ENCODE results near the gene ALPI. TPM values are rescaled to one million over a fixed set of nuclear protein-coding genes. Genes with fewer than 3 reads are reported as not detected.
"Not testable (repeated sequence)": the region's sequence is repeated elsewhere in the genome, so short reads cannot be mapped to it uniquely, and the experiment has no call there.

ALPI gene
- total RNA-seq, 2 experiments from 2014 or later = not detected

DNA sequence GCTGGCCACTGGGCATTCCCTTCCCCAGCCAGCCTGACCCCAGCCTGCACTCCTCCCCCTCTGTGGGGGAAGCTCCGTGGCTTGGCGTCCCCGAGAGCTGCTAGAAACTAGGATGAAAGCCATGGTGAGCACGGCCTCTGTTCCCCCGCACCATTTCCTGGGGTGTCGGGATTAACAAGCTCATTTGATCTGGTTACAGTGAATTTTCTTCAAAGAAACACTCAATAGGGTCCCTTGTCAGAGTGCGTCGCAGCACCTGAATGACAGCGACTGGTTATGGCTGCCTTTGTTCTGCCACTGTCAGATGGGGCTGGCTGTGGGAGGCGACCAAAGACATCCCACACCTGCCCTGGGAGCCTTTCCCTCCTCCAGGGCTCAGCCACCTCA lies 7.7 kb upstream of the ALPI start:
- no peak overlapping the region for H3K4me3 Mint-ChIP-seq
- CTCF ChIA-PET = interaction anchor here (0.6 kb wide), 1 partner anchor 126 kb away, joined by 3 read pairs; no protein-coding TSS in a partner anchor
- peaks cover 3% of the 10 kb centered on the region for H3K4me1 Mint-ChIP-seq
- H3K27ac Mint-ChIP-seq = no peak overlapping the region
- POLR2A ChIA-PET = no interaction called here
- DNase-seq = no peak
- H3K9me3 Mint-ChIP-seq = no peaks in the 10 kb centered on the region
- no peaks in the 10 kb centered on the region for H3K27me3 Mint-ChIP-seq
- H3K36me3 Mint-ChIP-seq (ENCODE audit: low read depth) = no peaks in the 10 kb centered on the region

DNA sequence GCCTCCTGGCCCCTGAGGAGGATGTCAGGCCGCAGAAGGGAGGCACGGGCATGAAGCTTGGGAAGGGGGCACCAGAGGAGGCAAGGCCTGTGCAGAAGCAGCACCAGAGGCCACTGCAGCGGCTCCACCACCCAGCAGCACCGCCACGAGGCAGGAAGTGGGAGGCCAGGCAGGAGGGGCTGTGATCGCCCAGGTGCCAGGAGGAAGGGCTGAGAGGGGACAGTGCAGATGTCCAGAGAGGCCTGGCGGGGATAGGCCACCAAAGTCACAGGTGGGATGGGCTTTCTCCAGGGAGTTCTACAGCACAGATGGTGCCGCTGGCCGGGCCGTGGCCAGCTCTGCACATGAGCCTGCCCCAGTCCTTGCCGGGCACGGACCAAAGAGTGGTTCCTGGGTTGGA lies 6.0 kb upstream of the ALPI start:
- H3K27ac Mint-ChIP-seq = no peak overlapping the region
- CTCF ChIA-PET = no interaction called here
- no peaks in the 10 kb centered on the region for H3K27me3 Mint-ChIP-seq
- POLR2A ChIA-PET = no interaction called here
- no peak for DNase-seq
- peaks cover 3% of the 10 kb centered on the region for H3K4me1 Mint-ChIP-seq
- H3K4me3 Mint-ChIP-seq = no peak overlapping the region
- no peaks in the 10 kb centered on the region for H3K9me3 Mint-ChIP-seq
- no peaks in the 10 kb centered on the region for H3K36me3 Mint-ChIP-seq (ENCODE audit: low read depth)

DNA sequence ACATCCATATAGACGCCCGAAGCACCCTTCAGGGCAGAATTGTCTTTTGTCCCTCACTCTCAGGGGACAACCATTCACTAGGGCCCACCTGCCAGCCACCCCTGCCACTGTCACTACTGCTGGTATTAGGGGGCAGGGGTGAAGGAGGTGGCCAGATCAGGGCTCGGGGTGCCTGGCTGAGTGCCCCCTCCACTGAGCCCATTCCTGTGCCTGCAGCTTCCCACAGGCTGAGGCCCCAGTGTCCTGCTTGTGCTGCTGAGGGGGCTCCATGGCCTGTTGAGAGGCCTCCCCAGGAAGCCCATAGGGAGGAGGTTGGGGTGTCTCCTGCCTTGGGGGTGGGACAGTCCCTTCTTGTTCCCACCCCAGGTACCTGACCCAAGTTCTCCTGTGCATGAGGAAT lies 4.3 kb upstream of the ALPI start:
- H3K4me1 Mint-ChIP-seq; H3K4me3 Mint-ChIP-seq; POLR2A ChIA-PET; H3K27me3 Mint-ChIP-seq; H3K9me3 Mint-ChIP-seq; H3K36me3 Mint-ChIP-seq (ENCODE audit: low read depth); DNase-seq; CTCF ChIA-PET; H3K27ac Mint-ChIP-seq: not testable (repeated sequence)

DNA sequence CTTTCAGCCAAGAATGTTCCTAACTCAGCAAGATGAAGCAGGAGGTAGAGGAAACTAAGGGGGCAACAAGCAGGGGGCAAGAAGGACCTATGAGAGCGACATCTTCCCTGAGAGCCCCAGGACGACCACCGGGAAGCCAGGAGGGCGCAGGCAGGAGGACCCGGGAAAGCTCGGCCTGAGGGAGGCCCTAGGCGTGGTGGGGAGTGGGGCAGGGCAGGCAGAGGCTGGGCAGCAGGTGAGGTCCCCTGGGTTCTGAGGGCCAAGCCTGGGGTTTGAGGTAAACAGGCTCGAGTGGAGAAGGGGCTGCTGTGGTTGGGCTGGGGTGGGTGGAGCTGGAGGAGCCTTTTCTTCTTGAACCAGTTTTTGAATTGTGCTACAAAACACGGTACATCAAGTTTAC lies 1.3 kb upstream of the ALPI start:
- ChIA-PET POLR2A (no interaction called here), CTCF (no interaction called here)
- no peak for DNase-seq
- Mint-ChIP-seq H3K9me3 (no peaks in the 10 kb centered on the region), H3K27me3 (no peaks in the 10 kb centered on the region), H3K4me1 (no peaks in the 10 kb centered on the region), H3K4me3 (no peak overlapping the region), H3K36me3 (ENCODE audit: low read depth) (no peaks in the 10 kb centered on the region), H3K27ac (no peak overlapping the region)

DNA sequence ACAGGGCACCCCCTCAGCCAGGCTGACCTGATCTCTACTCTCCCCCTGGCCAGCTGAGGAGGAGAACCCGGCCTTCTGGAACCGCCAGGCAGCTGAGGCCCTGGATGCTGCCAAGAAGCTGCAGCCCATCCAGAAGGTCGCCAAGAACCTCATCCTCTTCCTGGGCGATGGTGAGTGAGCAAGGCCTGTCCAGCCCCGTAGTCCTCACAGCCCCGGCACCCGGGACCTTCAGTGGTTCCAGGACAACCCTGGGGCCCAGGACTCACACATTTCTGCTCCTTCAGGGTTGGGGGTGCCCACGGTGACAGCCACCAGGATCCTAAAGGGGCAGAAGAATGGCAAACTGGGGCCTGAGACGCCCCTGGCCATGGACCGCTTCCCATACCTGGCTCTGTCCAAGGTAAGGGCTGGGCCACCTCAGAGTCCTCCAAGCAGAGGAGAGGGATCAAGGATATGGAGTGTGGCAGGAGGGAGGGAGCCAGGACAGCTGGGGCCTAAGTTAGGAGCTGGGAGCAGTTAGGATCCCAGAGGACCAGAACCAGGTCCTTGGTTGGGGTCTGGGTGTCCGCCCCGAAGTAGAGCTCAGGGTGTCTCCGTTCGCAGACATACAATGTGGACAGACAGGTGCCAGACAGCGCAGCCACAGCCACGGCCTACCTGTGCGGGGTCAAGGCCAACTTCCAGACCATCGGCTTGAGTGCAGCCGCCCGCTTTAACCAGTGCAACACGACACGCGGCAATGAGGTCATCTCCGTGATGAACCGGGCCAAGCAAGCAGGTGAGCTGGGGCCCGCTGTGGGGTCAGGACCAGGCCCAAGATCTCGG lies 555 bp downstream of the ALPI start:
- Mint-ChIP-seq H3K4me3 (no peak overlapping the region), H3K27ac (no peak overlapping the region), H3K36me3 (ENCODE audit: low read depth) (no peaks in the 10 kb centered on the region), H3K9me3 (no peaks in the 10 kb centered on the region), H3K4me1 (no peaks in the 10 kb centered on the region), H3K27me3 (peaks cover 7% of the 10 kb centered on the region)
- DNase-seq = no peak
- POLR2A ChIA-PET = no interaction called here
- CTCF ChIA-PET = no interaction called here

DNA sequence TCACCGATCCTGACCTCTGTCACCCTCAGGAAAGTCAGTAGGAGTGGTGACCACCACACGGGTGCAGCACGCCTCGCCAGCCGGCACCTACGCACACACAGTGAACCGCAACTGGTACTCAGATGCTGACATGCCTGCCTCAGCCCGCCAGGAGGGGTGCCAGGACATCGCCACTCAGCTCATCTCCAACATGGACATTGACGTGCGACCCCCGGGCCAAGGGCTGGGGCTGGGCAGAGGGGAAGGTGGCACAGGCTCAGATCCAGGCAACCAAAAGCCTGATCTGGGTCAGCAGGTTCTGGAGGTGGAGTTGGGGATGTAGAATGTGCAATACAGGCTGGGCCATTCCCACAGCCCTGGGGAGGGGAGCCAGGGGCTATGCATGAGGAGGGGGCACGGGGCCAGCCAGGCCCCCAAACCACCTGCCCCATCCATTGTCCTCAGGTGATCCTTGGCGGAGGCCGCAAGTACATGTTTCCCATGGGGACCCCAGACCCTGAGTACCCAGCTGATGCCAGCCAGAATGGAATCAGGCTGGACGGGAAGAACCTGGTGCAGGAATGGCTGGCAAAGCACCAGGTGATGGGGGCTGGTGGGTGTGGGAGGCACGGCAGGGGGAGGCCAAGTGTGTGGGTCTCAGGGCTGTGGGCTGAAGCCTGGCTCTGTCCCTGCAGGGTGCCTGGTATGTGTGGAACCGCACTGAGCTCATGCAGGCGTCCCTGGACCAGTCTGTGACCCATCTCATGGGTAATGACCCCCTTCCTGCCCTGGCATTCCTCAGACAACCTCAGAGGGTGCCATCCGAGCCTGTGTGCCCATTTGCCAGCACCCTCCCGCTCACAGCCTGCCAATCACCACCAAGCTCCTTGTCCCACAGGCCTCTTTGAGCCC lies 1.4 kb downstream of the ALPI start:
- no peaks in the 10 kb centered on the region for H3K9me3 Mint-ChIP-seq
- DNase-seq = no peak

DNA sequence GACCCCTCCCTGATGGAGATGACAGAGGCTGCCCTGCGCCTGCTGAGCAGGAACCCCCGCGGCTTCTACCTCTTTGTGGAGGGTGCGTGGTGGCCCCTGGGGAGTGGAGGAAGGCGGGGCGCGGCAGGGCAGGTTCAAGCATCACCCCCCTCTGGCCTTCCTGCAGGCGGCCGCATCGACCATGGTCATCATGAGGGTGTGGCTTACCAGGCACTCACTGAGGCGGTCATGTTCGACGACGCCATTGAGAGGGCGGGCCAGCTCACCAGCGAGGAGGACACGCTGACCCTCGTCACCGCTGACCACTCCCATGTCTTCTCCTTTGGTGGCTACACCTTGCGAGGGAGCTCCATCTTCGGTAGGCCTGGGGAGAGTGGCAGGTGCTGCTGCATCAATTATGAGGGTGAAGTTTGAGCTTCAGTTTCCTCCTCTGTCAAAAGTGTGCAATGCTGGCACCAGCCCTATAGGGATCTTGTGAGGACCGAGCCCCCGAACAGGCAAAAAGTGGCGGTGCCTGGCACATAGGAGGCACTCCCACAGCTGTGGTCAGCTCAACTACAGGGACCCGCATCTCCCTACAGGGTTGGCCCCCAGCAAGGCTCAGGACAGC lies 2.2 kb downstream of the ALPI start:
- no peak for DNase-seq
- H3K36me3 Mint-ChIP-seq (ENCODE audit: low read depth) = no peaks in the 10 kb centered on the region
- H3K9me3 Mint-ChIP-seq = no peaks in the 10 kb centered on the region
- no peak overlapping the region for H3K27ac Mint-ChIP-seq
- CTCF ChIA-PET = interaction anchor here (1.3 kb wide), 1 partner anchor 11 kb away, joined by 4 read pairs; no protein-coding TSS in a partner anchor
- POLR2A ChIA-PET = no interaction called here
- peaks cover 14% of the 10 kb centered on the region for H3K27me3 Mint-ChIP-seq
- no peak overlapping the region for H3K4me3 Mint-ChIP-seq
- H3K4me1 Mint-ChIP-seq = no peaks in the 10 kb centered on the region

More for the DNA sequence above, 1.4 kb downstream of the ALPI start:
- no peak overlapping the region for H3K4me3 Mint-ChIP-seq
- no peaks in the 10 kb centered on the region for H3K4me1 Mint-ChIP-seq
- H3K27ac Mint-ChIP-seq = no peak overlapping the region
- CTCF ChIA-PET = interaction anchor here (1.3 kb wide), 1 partner anchor 10 kb away, joined by 4 read pairs; no protein-coding TSS in a partner anchor
- H3K27me3 Mint-ChIP-seq = peaks cover 8% of the 10 kb centered on the region
- POLR2A ChIA-PET = no interaction called here
- H3K36me3 Mint-ChIP-seq (ENCODE audit: low read depth) = no peaks in the 10 kb centered on the region

DNA sequence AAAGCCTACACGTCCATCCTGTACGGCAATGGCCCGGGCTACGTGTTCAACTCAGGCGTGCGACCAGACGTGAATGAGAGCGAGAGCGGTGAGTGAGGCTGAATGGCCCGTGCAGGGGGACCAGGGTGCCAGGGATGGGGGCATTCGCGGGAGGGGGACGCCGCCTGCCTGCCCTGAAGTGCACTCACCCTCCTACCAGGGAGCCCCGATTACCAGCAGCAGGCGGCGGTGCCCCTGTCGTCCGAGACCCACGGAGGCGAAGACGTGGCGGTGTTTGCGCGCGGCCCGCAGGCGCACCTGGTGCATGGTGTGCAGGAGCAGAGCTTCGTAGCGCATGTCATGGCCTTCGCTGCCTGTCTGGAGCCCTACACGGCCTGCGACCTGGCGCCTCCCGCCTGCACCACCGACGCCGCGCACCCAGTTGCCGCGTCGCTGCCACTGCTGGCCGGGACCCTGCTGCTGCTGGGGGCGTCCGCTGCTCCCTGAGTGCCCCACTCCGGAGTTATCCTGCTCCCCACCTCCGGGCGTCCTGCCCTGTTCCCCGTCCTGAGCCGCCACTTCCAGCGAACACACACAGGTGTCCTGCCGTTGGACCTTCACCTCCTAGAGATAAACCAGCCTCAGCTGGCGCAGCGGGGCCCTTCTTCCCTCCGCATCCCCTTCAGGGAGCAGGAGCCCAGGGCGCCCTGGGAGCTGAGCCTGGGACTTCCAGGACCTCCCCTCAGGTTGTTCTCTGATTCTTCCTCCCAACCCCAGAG lies 2.9 kb downstream of the ALPI start:
- CTCF ChIA-PET = no interaction called here
- POLR2A ChIA-PET = no interaction called here

DNA sequence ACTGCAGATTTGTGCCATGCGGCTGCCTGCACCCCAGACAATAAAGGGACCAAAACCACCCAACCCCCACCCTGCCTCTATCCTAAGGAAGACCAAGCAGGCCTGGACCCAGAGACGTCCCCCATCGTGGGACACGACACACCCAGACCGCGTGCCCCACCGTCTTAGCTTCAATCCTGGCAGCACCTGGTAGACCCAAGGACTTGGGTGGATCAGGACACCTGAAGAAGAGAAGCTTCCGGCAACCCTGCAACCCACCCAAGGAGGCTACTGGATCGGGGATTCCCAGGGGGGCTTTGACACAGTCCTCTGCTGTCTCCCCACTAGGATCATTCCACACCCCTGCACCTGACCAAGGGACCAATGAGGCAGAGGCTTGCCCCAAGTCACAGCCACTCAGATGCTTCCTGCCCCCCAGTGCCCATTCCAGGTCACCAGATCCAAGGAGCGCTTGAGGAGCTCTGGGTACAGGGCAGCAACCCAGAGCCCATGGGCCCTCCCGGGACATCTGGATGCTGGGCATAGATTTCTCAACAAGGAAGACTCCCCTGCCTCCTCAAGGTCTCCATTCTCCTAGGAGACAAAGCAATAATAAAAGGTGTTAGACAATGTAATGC lies 3.6 kb downstream of the ALPI start:
- H3K36me3 Mint-ChIP-seq (ENCODE audit: low read depth) = no peaks in the 10 kb centered on the region
- no peak overlapping the region for H3K27ac Mint-ChIP-seq
- peaks cover 14% of the 10 kb centered on the region for H3K27me3 Mint-ChIP-seq
- DNase-seq = no peak
- no peak overlapping the region for H3K4me3 Mint-ChIP-seq
- no peaks in the 10 kb centered on the region for H3K9me3 Mint-ChIP-seq
- ChIA-PET POLR2A (no interaction called here), CTCF (no interaction called here)
- no peaks in the 10 kb centered on the region for H3K4me1 Mint-ChIP-seq

More for the DNA sequence above, 2.9 kb downstream of the ALPI start:
- Mint-ChIP-seq H3K27me3 (peaks cover 14% of the 10 kb centered on the region), H3K9me3 (no peaks in the 10 kb centered on the region), H3K4me1 (no peaks in the 10 kb centered on the region), H3K27ac (no peak overlapping the region), H3K4me3 (no peak overlapping the region), H3K36me3 (ENCODE audit: low read depth) (no peaks in the 10 kb centered on the region)
- DNase-seq = no peak

DNA sequence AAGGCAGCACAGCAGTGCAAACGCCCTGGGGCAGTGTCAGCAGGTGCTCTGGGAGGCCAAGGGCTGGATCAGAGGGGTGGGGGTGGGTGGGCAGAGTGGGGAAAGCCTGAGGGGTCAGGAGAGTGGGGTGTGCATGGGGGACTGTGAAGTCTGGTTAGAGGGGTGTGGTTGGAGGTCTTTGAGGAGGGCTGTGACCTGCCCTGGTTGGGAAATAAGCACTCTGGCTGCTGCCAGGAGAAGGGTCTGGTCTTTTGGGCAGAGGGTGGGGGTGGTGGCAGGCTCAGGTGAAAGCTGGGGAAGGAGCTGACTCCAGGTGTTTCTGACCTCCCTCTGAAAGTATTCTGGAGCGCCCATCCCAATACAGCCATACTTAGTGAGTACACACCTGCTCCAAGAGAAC lies 4.2 kb downstream of the ALPI start:
- no peak overlapping the region for H3K4me3 Mint-ChIP-seq
- POLR2A ChIA-PET = no interaction called here
- no peaks in the 10 kb centered on the region for H3K9me3 Mint-ChIP-seq
- H3K27ac Mint-ChIP-seq = no peak overlapping the region
- peaks cover 14% of the 10 kb centered on the region for H3K27me3 Mint-ChIP-seq
- CTCF ChIA-PET = no interaction called here
- no peaks in the 10 kb centered on the region for H3K36me3 Mint-ChIP-seq (ENCODE audit: low read depth)
- no peak for DNase-seq
- no peaks in the 10 kb centered on the region for H3K4me1 Mint-ChIP-seq

DNA sequence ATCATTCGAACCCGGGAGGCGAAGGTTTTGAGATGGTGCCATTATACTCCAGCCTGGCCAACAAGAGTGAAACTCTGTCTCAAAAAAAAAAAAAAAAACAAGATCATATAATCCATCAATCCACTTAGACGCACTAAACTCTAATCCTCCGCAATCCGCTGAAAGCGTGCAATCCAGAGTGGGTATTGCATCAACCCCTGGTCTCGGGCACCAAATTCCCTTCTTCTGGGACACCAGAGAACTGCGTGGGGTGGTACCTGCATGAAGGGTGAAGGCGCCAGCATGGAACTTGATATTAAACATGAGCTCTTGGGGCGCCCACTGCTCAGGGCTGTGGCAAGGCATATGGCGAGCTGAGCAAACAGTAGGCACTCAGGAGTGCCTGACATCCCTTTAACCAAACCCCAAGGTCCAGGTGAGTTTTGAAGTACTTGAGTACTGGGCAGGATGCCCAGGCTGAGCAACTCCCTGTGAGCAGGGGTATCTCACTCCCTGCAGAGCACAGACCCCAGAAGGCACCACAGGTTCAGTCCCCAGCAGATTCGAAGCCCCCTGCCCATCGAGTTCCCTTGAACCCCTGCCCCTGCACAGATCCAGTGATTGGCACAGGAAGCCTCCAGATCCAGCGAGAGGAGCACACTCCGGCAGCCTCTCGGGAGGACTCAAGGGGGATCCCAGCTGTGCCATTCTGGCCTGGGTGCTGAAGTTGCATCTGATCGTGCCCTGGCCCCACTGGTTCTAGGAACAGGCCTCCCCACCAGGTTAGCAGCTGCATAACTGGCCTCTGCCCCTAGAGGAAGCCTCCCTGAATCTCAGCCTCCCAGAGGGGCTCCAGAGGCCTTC lies 8.0 kb downstream of the ALPI start:
- Mint-ChIP-seq H3K27me3 (peaks cover 30% of the 10 kb centered on the region), H3K9me3 (no peaks in the 10 kb centered on the region), H3K27ac (no peak overlapping the region), H3K4me3 (no peak overlapping the region), H3K4me1 (no peaks in the 10 kb centered on the region), H3K36me3 (ENCODE audit: low read depth) (no peaks in the 10 kb centered on the region)
- DNase-seq = no peak
- ChIA-PET POLR2A (no interaction called here), CTCF (interaction anchor here (0.6 kb wide), 1 partner anchor 67 kb away, joined by 3 read pairs; no protein-coding TSS in a partner anchor)

DNA sequence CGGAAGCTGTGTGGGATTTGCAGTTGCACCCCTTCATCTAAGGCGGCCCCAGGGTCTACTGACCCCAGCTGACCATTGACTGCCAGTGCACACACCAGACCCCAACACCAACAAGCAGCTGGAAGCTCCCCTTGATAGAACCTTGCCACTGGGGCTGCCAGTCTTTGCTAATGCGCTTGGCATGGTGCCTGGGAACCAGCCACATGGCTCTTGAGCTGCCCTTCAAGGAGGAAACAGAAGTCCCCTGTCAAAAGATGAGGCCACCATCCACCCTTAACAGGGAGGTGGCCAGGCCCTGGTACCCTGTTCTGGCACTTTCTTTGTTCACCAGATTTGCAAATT lies 8.6 kb downstream of the ALPI start:
- H3K4me1 Mint-ChIP-seq = no peaks in the 10 kb centered on the region
- ChIA-PET POLR2A (no interaction called here), CTCF (no interaction called here)
- no peak overlapping the region for H3K4me3 Mint-ChIP-seq
- no peak for DNase-seq
- H3K9me3 Mint-ChIP-seq = no peaks in the 10 kb centered on the region
- no peak overlapping the region for H3K27ac Mint-ChIP-seq
- H3K27me3 Mint-ChIP-seq = peaks cover 36% of the 10 kb centered on the region
- no peaks in the 10 kb centered on the region for H3K36me3 Mint-ChIP-seq (ENCODE audit: low read depth)
